Fibroblast of villous mesenchyme (primary cell): ENCODE measurements around the gene PER1. TPM values are rescaled to one million over a fixed set of nuclear protein-coding genes. Genes with fewer than 3 reads are reported as not detected.
"Not testable (repeated sequence)": the region's sequence is repeated elsewhere in the genome, so short reads cannot be mapped to it uniquely, and the experiment has no call there.

ENCODE experiments used
- DNase-seq: peaks from one replicate; pipeline ENCODE4 v3.0.0-alpha.2; 2010; ENCODE audit warnings: low read depth
- H3K4me3 ChIP-seq: 2 replicates; pipeline ENCODE4 v1.5.1; 2011; ENCODE audit warnings: low read depth, mild to moderate bottlenecking, low read length
- CTCF ChIP-seq: IDR thresholded peaks from 2 replicates; pipeline ENCODE4 v1.5.1; 2012; ENCODE audit warnings: low read depth, mild to moderate bottlenecking, low read length; ENCODE audit not compliant: insufficient read depth
- total RNA-seq: library from RNA; depleted of rRNA; stranded (reverse); fragments of >200 nt; gene quantifications from 2 replicates; pipeline ENCODE4 v1.2.3, GENCODE V29; 2012

The PER1 gene
- total RNA-seq, 1 donor = 12.5 TPM

GRCh38 chr17:8176197-8176940 lies 24.2 kb upstream of the PER1 start, which contains the start of gene TMEM107:
TMEM107 (minus strand) TSS chr17:8176380; CDS start chr17:8176286, 94 bp downstream.
- peak within 1 kb of the TSS; percentile 75 for H3K4me3 ChIP-seq
- TF ChIP-seq CTCF = peak; percentile 12
- peak; percentile 83 for DNase-seq

GRCh38 chr17:8175795-8176196 lies 23.6 kb upstream of the PER1 start:
- DNase-seq = no peak
- TF ChIP-seq CTCF = no peak
- H3K4me3 ChIP-seq = peak overlapping the region; percentile 75

- peak overlapping the region; percentile 55 for H3K4me3 ChIP-seq
- DNase-seq = no peak
These were observed 21.7 kb upstream of the PER1 start for GRCh38 chr17:8173871-8174322.

GRCh38 chr17:8173056-8173870 lies 21.1 kb upstream of the PER1 start:
- peak; percentile 98 for DNase-seq
- H3K4me3 ChIP-seq = peak overlapping the region; percentile 55
- no peak for TF ChIP-seq CTCF

More at GRCh38 chr17:8173871-8174322, 21.7 kb upstream of the PER1 start:
- TF ChIP-seq CTCF = no peak

- peak overlapping the region; percentile 21 for H3K4me3 ChIP-seq
- not testable (repeated sequence) for DNase-seq
These were observed 18.0 kb upstream of the PER1 start for GRCh38 chr17:8170186-8170585.

- no peak for TF ChIP-seq CTCF
- H3K4me3 ChIP-seq = no peak overlapping the region
- DNase-seq = no peak
These were observed 15.3 kb upstream of the PER1 start for GRCh38 chr17:8167526-8167925.

GRCh38 chr17:8166731-8167130 lies 14.5 kb upstream of the PER1 start:
- no peak for DNase-seq
- H3K4me3 ChIP-seq = no peak overlapping the region
- TF ChIP-seq CTCF = no peak
